HepG2 (cell line): Measurements from ENCODE around the gene RILPL1. TPM values are rescaled to one million over a fixed set of nuclear protein-coding genes. Genes with fewer than 3 reads are reported as not detected.

ENCODE experiments used
- CBX2 ChIP-seq, 2 experiments: fragments of 200-600 bp in 1 of 2; sonication (generic); formaldehyde crosslinking in 1 of 2; IDR thresholded peaks; 2 replicates each; pipeline versions ENCODE4 v1.7.0 to v1.8.1; 2018 to 2022; ENCODE audit warnings: low read depth in 2 of 2, low read length in 1 of 2, mild to moderate bottlenecking in 1 of 2, missing genetic modification reagents in 1 of 2
- CENPT ChIP-seq: sonication (generic); formaldehyde crosslinking; IDR thresholded peaks from 2 replicates; pipeline ENCODE4 v1.8.0; 2022; ENCODE audit warnings: low read depth, mild to moderate bottlenecking, moderate library complexity, missing genetic modification reagents
- FOXA3 ChIP-seq: IDR thresholded peaks from 2 replicates; pipeline ENCODE4 v1.6.1; 2016; ENCODE audit warnings: missing genetic modification reagents, missing compliant biosample characterization
- GTF3A ChIP-seq: sonication (generic); formaldehyde crosslinking; conservative IDR thresholded peaks from 2 replicates; pipeline ENCODE4 v1.4.0; 2020; ENCODE audit warnings: mild to moderate bottlenecking, missing genetic modification reagents
- HDAC2 ChIP-seq: sonication (generic); formaldehyde crosslinking; IDR thresholded peaks from 2 replicates; pipeline ENCODE4 v1.4.0; 2020; ENCODE audit warnings: missing genetic modification reagents
- MYNN ChIP-seq: sonication (generic); formaldehyde crosslinking; IDR thresholded peaks from 2 replicates; pipeline ENCODE4 v1.4.0; 2020; ENCODE audit warnings: mild to moderate bottlenecking, low read depth, missing genetic modification reagents
- NFYB ChIP-seq: sonication (generic); formaldehyde crosslinking; IDR thresholded peaks from 2 replicates; pipeline ENCODE4 v1.4.0; 2020; ENCODE audit warnings: missing genetic modification reagents
- NKX3-1 ChIP-seq: sonication (generic); formaldehyde crosslinking; IDR thresholded peaks from 2 replicates; pipeline ENCODE4 v1.5.0; 2020; ENCODE audit warnings: missing genetic modification reagents
- PCBP1 ChIP-seq: fragments of 200-400 bp; formaldehyde crosslinking; IDR thresholded peaks from 2 replicates; pipeline ENCODE4 v1.6.1; 2017; ENCODE audit warnings: mild to moderate bottlenecking, low read depth, low read length, borderline replicate concordance
- PPARG ChIP-seq: conservative IDR thresholded peaks from 2 replicates; pipeline ENCODE4 v1.6.1; 2016; ENCODE audit warnings: missing biosample characterization, missing genetic modification reagents
- RXRA ChIP-seq: sonication (generic); formaldehyde crosslinking; IDR thresholded peaks from 2 replicates; pipeline ENCODE4 v1.5.1; 2020; ENCODE audit warnings: missing genetic modification reagents
- TBX2 ChIP-seq: sonication (generic); formaldehyde crosslinking; IDR thresholded peaks from 2 replicates; pipeline ENCODE4 v1.5.0; 2020; ENCODE audit warnings: missing genetic modification reagents, mild to moderate bottlenecking, borderline replicate concordance
- TMF1 ChIP-seq: sonication (generic); formaldehyde crosslinking; IDR thresholded peaks from 2 replicates; pipeline ENCODE4 v1.8.1; 2022; ENCODE audit warnings: low read depth, missing genetic modification reagents
- TOPORS ChIP-seq: sonication (generic); formaldehyde crosslinking; IDR thresholded peaks from 2 replicates; pipeline ENCODE4 v1.8.0; 2023; ENCODE audit warnings: mild to moderate bottlenecking, missing genetic modification reagents
- YEATS4 ChIP-seq: sonication (generic); formaldehyde crosslinking; IDR thresholded peaks from 2 replicates; pipeline ENCODE4 v1.4.0; 2020; ENCODE audit warnings: missing genetic modification reagents, borderline replicate concordance
- ZFAT ChIP-seq: sonication (generic); formaldehyde crosslinking; conservative IDR thresholded peaks from 2 replicates; pipeline ENCODE4 v1.8.1; 2023; ENCODE audit warnings: missing genetic modification reagents, inconsistent platforms
- ZFYVE20 ChIP-seq: sonication (generic); formaldehyde crosslinking; IDR thresholded peaks from 2 replicates; pipeline ENCODE4 v1.8.0; 2023; ENCODE audit warnings: low read depth, mild to moderate bottlenecking, moderate library complexity, missing genetic modification reagents, borderline replicate concordance
- ZNF124 ChIP-seq: sonication (generic); formaldehyde crosslinking; IDR thresholded peaks from 2 replicates; pipeline ENCODE4 v1.4.0; 2020; ENCODE audit warnings: missing genetic modification reagents
- ZNF30 ChIP-seq: sonication (generic); formaldehyde crosslinking; IDR thresholded peaks from 2 replicates; pipeline ENCODE4 v1.5.0; 2020; ENCODE audit warnings: mild to moderate bottlenecking, missing genetic modification reagents
- ZNF468 ChIP-seq: sonication (generic); formaldehyde crosslinking; IDR thresholded peaks from 2 replicates; pipeline ENCODE4 v1.8.0; 2022; ENCODE audit warnings: mild to moderate bottlenecking, moderate library complexity, missing genetic modification reagents
- ZNF598 ChIP-seq: sonication (generic); formaldehyde crosslinking; IDR thresholded peaks from 2 replicates; pipeline ENCODE4 v1.5.1; 2020; ENCODE audit warnings: mild to moderate bottlenecking, missing genetic modification reagents, borderline replicate concordance
- ZNF709 ChIP-seq: sonication (generic); formaldehyde crosslinking; IDR thresholded peaks from 2 replicates; pipeline ENCODE4 v1.5.0; 2020; ENCODE audit warnings: mild to moderate bottlenecking, missing genetic modification reagents
- ZNF768 ChIP-seq: sonication (generic); formaldehyde crosslinking; IDR thresholded peaks from 2 replicates; pipeline ENCODE4 v1.4.0; 2020; ENCODE audit warnings: missing genetic modification reagents
- ZSCAN29 ChIP-seq: sonication (generic); formaldehyde crosslinking; conservative IDR thresholded peaks from 2 replicates; pipeline ENCODE4 v1.4.0; 2020; ENCODE audit warnings: mild to moderate bottlenecking, missing genetic modification reagents
- polyA plus RNA-seq, 8 experiments: library from polyadenylated mRNA; depleted of rRNA in 3 of 8; stranded (reverse) in 7 of 8; unstranded in 1 of 8; fragments of >200 nt; fragmentation: Illumina TruSeq in 4 of 8; extraction: Trizol in 4 of 8; gene quantifications; 2 replicates each; pipeline versions ENCODE4 v1.2.1 to v1.2.3, GENCODE V29; 2011 to 2016; ENCODE audit warnings: low read depth in 4 of 8, missing spikeins in 1 of 8, mixed read lengths in 1 of 8; ENCODE audit not compliant: insufficient read depth in 1 of 8
- total RNA-seq, 5 experiments: library from RNA; depleted of rRNA; stranded (reverse); fragments of >200 nt; fragmentation: Illumina TruSeq; extraction: Trizol; gene quantifications; 2 replicates each; pipeline ENCODE4 v1.2.3, GENCODE V29; 2016; ENCODE audit warnings: low read depth in 1 of 5
- TF ChIP-seq, protein P1 (sequence below): IDR thresholded peaks from 2 replicates; pipeline ENCODE4 v1.6.1; 2018; ENCODE audit warnings: missing genetic modification reagents
- TF ChIP-seq, protein P2 (sequence below): IDR thresholded peaks from 2 replicates; pipeline ENCODE4 v1.6.1; 2016; ENCODE audit warnings: low read depth
- TF ChIP-seq, protein P3 (sequence below): sonication (generic); formaldehyde crosslinking; IDR thresholded peaks from 2 replicates; pipeline ENCODE4 v1.5.0; 2020; ENCODE audit warnings: missing genetic modification reagents

RILPL1 gene
- total and polyA plus RNA-seq, 2 of the 13 experiments (the other 11 are each of a cell fraction or from before 2014, with no cell fraction given): 5.8 to 28.4 TPM

DNA sequence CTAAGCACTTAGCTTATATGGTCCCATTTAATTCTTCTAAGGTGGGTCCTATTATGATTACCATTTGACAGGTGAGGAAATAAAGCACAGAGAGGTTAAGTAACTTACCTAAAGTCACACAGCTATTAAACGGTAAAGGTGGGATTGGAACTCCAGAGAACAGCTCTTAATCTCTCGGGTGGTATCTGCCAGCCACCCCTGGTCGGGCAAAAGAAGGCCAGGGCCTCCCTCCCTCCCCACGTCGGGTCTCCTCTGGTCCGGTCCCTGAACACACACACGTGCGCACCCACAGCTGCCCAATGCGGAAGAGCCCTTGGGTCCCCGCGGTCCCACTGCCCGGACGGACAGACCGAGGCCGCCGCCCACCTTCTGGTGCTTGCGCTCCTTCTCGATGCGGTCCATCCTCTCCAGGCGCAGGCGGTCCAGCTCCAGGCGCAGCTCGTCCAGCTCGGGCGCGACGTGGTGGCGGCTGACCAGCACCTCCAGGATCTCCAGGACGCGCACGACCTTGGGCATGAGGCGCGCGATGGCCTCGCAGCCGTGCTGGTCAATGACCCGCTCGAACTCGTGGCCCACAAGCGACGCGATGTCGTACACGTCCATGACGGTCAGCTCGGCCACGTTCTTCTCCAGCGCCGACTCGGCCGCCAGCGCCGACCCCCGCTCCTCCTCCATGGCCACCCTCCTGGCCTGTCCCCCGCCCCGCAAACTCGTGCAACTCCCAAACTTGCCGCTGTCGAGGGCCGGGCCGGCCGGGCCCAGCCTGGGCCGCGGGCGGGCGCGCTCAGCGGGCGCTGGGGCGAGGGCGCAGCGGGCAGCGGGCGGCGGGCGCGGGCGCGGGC is 490 bp downstream of the RILPL1 start (continued):
- TF ChIP-seq ZNF468: no peak
- peak; percentile 61; the same call in 1 of the 2 replicates for TF ChIP-seq NKX3-1
- TF ChIP-seq CBX2 (IDR thresholded peaks at IDR 0.05; ENCODE audit: low read depth, low read length): no peak
- no peak for TF ChIP-seq CBX2 (CRISPR knock-in tag; IDR thresholded peaks at IDR 0.05; ENCODE audit: low read depth)
- TF ChIP-seq, protein P1, sequence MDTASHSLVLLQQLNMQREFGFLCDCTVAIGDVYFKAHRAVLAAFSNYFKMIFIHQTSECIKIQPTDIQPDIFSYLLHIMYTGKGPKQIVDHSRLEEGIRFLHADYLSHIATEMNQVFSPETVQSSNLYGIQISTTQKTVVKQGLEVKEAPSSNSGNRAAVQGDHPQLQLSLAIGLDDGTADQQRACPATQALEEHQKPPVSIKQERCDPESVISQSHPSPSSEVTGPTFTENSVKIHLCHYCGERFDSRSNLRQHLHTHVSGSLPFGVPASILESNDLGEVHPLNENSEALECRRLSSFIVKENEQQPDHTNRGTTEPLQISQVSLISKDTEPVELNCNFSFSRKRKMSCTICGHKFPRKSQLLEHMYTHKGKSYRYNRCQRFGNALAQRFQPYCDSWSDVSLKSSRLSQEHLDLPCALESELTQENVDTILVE (CRISPR knock-in tag): 0 out of 2 replicates have a peak, but pooled peaks have one; percentile 37
- 0 out of 2 replicates have a peak, but pooled peaks have one; percentile 34 for TF ChIP-seq ZSCAN29
- TF ChIP-seq GTF3A (CRISPR knock-in tag): 0 out of 2 replicates have a peak, but pooled peaks have one; percentile 30
- peak; percentile 73; the same call in 1 of the 2 replicates for TF ChIP-seq HDAC2 (CRISPR knock-in tag)
- no peak for TF ChIP-seq ZFAT (CRISPR knock-in tag)
- no peak for TF ChIP-seq FOXA3 (CRISPR knock-in tag)
- peak; percentile 88; the same call in 1 of the 2 replicates for TF ChIP-seq YEATS4
- 0 out of 2 replicates have a peak, but pooled peaks have one; percentile 75 for TF ChIP-seq CENPT (CRISPR knock-in tag)
- TF ChIP-seq ZNF124: peak; percentile 43; the same call in 1 of the 2 replicates
- no peak for TF ChIP-seq MYNN (CRISPR knock-in tag)
- TF ChIP-seq, protein P2, sequence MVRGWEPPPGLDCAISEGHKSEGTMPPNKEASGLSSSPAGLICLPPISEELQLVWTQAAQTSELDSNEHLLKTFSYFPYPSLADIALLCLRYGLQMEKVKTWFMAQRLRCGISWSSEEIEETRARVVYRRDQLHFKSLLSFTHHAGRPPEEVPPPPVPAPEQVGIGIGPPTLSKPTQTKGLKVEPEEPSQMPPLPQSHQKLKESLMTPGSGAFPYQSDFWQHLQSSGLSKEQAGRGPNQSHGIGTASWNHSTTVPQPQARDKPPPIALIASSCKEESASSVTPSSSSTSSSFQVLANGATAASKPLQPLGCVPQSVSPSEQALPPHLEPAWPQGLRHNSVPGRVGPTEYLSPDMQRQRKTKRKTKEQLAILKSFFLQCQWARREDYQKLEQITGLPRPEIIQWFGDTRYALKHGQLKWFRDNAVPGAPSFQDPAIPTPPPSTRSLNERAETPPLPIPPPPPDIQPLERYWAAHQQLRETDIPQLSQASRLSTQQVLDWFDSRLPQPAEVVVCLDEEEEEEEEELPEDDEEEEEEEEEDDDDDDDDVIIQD (CRISPR knock-in tag): no peak
- TF ChIP-seq ZFYVE20: 0 out of 2 replicates have a peak, but pooled peaks have one; percentile 30
- TF ChIP-seq RXRA: peak; percentile 91
- TF ChIP-seq ZNF709 (CRISPR knock-in tag): 0 out of 2 replicates have a peak, but pooled peaks have one; percentile 54
- 0 out of 2 replicates have a peak, but pooled peaks have one; percentile 28 for TF ChIP-seq TOPORS
- TF ChIP-seq, protein P3, sequence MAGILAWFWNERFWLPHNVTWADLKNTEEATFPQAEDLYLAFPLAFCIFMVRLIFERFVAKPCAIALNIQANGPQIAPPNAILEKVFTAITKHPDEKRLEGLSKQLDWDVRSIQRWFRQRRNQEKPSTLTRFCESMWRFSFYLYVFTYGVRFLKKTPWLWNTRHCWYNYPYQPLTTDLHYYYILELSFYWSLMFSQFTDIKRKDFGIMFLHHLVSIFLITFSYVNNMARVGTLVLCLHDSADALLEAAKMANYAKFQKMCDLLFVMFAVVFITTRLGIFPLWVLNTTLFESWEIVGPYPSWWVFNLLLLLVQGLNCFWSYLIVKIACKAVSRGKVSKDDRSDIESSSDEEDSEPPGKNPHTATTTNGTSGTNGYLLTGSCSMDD (CRISPR knock-in tag): peak; percentile 85; the same call in 1 of the 2 replicates
- TF ChIP-seq ZNF768: peak; percentile 98
- TF ChIP-seq TMF1 (CRISPR knock-in tag): peak; percentile 83; the same call in 1 of the 2 replicates
- TF ChIP-seq PCBP1: no peak
- peak; percentile 56; the same call in 1 of the 2 replicates for TF ChIP-seq ZNF598 (CRISPR knock-in tag)
- no peak for TF ChIP-seq PPARG (CRISPR knock-in tag)
- TF ChIP-seq TBX2: peak; percentile 77
- peak; percentile 59; the same call in 1 of the 2 replicates for TF ChIP-seq ZNF30
- TF ChIP-seq NFYB (CRISPR knock-in tag): no peak; the same call in 1 of the 2 replicates
